OCI-LY3 (cell line): ENCODE measurements around the gene COQ8A.

Source experiments
- H2AFZ ChIP-seq: fragments of 200-600, 300-600 bp; shearing (Covaris generic); 2 replicates; pipeline ENCODE4 v1.6.0; 2014; ENCODE audit warnings: antibody characterized with exemption, low read depth, low read length
- H3K27ac ChIP-seq: fragments of 200-600, 300-600 bp; sonication (generic); 2 replicates; pipeline ENCODE4 v1.5.1; 2014; ENCODE audit warnings: mild to moderate bottlenecking, low read length, moderate library complexity, mixed read lengths
- H3K27me3 ChIP-seq: fragments of 200-600, 300-600 bp; sonication (generic); 2 replicates; pipeline ENCODE4 v1.6.1; 2014; ENCODE audit warnings: low read depth, low read length, mixed read lengths
- H3K36me3 ChIP-seq: fragments of 200-600, 300-600 bp; sonication (generic); replicated peaks from 2 replicates; pipeline ENCODE3; 2014; ENCODE audit warnings: low read depth, low read length, mixed read lengths
- H3K4me1 ChIP-seq: fragments of 300-600, 200-600 bp; sonication (generic); 2 replicates; pipeline ENCODE4 v1.6.1; 2014; ENCODE audit warnings: low read length, mixed read lengths
- H3K4me2 ChIP-seq: fragments of 200-600, 300-600 bp; sonication (generic); 2 replicates; pipeline ENCODE4 v1.6.1; 2014; ENCODE audit warnings: low read length, mixed read lengths
- H3K4me3 ChIP-seq: fragments of 300-600, 200-600 bp; sonication (generic); 2 replicates; pipeline ENCODE4 v1.5.1; 2014; ENCODE audit warnings: antibody characterized with exemption, mild to moderate bottlenecking, low read length, moderate library complexity
- H3K79me2 ChIP-seq: fragments of 300-600, 200-600 bp; shearing (Covaris generic); 2 replicates; pipeline ENCODE4 v1.6.1; 2014; ENCODE audit warnings: mild to moderate bottlenecking, low read length, mixed read lengths
- H3K9ac ChIP-seq: fragments of 300-600, 200-600 bp; shearing (Covaris generic); 2 replicates; pipeline ENCODE4 v1.6.0; 2014; ENCODE audit warnings: mild to moderate bottlenecking, low read length, moderate library complexity
- H3K9me3 ChIP-seq: fragments of 200-600, 300-600 bp; shearing (Covaris generic); 2 replicates; pipeline ENCODE4 v1.6.1; 2014; ENCODE audit warnings: low read length, mixed read lengths; ENCODE audit not compliant: insufficient read depth
- H4K20me1 ChIP-seq: fragments of 200-600, 300-600 bp; sonication (generic); 2 replicates; pipeline ENCODE4 v1.6.1; 2016; ENCODE audit warnings: low read length, mixed read lengths; ENCODE audit not compliant: insufficient read depth
- EZH2phosphoT487 ChIP-seq: fragments of 200-600 bp; shearing (Covaris generic); IDR thresholded peaks from 2 replicates; pipeline ENCODE4 v1.6.1; 2018; ENCODE audit warnings: antibody characterized with exemption, mixed run types, low read depth
- TF ChIP-seq, protein P1 (sequence below): fragments of 200-600, 300-600 bp; sonication (generic); IDR thresholded peaks from 2 replicates; pipeline ENCODE4 v1.5.1; 2014; ENCODE audit warnings: antibody characterized with exemption, low read length, low read depth

Gene COQ8A

GRCh38 chr1:226934483-226935237, 5.4 kb upstream of the COQ8A start:
- H3K27me3 ChIP-seq: no peaks in the 10 kb centered on the region
- no peaks in the 10 kb centered on the region for H4K20me1 ChIP-seq
- no peak overlapping the region for H3K4me3 ChIP-seq
- no peak overlapping the region for H2AFZ ChIP-seq
- H3K4me1 ChIP-seq: peaks cover 7% of the 10 kb centered on the region
- H3K9me3 ChIP-seq: peaks cover 19% of the 10 kb centered on the region
- H3K4me2 ChIP-seq: no peak overlapping the region
- H3K27ac ChIP-seq: no peak overlapping the region
- TF ChIP-seq, protein P1, sequence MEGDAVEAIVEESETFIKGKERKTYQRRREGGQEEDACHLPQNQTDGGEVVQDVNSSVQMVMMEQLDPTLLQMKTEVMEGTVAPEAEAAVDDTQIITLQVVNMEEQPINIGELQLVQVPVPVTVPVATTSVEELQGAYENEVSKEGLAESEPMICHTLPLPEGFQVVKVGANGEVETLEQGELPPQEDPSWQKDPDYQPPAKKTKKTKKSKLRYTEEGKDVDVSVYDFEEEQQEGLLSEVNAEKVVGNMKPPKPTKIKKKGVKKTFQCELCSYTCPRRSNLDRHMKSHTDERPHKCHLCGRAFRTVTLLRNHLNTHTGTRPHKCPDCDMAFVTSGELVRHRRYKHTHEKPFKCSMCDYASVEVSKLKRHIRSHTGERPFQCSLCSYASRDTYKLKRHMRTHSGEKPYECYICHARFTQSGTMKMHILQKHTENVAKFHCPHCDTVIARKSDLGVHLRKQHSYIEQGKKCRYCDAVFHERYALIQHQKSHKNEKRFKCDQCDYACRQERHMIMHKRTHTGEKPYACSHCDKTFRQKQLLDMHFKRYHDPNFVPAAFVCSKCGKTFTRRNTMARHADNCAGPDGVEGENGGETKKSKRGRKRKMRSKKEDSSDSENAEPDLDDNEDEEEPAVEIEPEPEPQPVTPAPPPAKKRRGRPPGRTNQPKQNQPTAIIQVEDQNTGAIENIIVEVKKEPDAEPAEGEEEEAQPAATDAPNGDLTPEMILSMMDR: no peak
- no peak for TF ChIP-seq EZH2phosphoT487
- peaks cover 7% of the 10 kb centered on the region for H3K36me3 ChIP-seq
- H3K79me2 ChIP-seq: no peaks in the 10 kb centered on the region
- no peak overlapping the region for H3K9ac ChIP-seq

DNA sequence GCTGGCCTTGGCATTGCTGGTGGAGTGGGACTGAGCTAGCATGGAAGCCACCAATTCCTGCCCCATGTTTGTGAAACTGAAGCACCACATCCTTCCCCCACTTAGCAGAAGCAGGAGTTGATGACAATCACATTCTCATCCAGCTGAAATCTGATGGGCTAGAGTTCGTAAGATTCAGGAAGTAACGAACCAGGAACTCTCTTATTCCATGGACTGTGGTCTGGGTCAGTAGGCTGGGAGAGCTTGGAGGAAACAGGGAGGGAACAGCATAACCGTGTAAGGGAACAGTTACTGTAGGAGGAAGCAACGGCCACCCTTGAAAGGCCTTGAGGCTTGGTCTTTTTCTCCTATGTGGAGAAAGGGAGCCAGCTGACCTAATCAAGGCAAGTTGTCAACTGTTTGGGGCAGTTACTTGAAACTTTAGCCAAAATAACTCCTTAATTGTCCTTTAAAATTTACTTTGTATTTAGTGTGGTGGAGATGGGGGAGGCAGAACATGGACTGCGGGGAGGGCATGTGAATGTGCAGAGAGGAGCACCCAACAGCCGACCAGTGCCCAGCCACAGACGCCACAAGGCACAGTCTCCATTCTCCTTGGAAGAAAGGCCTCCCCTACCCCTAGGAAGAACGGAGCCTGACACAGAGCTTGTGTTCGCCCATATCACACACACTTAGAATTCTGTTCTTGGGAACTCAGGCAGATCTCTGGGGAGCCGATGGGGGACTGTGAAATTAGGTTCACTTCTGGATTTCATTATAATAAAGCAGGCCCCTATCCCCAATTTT, 2.0 kb upstream of the COQ8A start:
- Histone ChIP-seq H3K9me3 (peaks cover 19% of the 10 kb centered on the region), H4K20me1 (no peaks in the 10 kb centered on the region), H3K27ac (no peak overlapping the region), H3K9ac (no peak overlapping the region), H2AFZ (peak overlapping the region; percentile 48; the same call in 1 of the 2 replicates), H3K4me3 (peak overlapping the region; percentile 82; the same call in 1 of the 2 replicates), H3K4me2 (peak overlapping the region; percentile 81), H3K4me1 (peaks cover 14% of the 10 kb centered on the region), H3K36me3 (peaks cover 7% of the 10 kb centered on the region), H3K27me3 (no peaks in the 10 kb centered on the region), H3K79me2 (peaks cover 29% of the 10 kb centered on the region)
- TF ChIP-seq, protein P1: no peak
- TF ChIP-seq EZH2phosphoT487: no peak

- peak overlapping the region; percentile 81 for H3K4me2 ChIP-seq
- H3K9ac ChIP-seq: peak overlapping the region; percentile 86
- peak overlapping the region; percentile 91 for H3K27ac ChIP-seq
- peak overlapping the region; percentile 82 for H3K4me3 ChIP-seq
- H3K27me3 ChIP-seq: no peaks in the 10 kb centered on the region
- no peak for TF ChIP-seq EZH2phosphoT487
- TF ChIP-seq, protein P1: no peak
- H4K20me1 ChIP-seq: 0 out of 2 replicates have a peak, but pooled peaks cover 4% of the 10 kb centered on the region
- peaks cover 7% of the 10 kb centered on the region for H3K36me3 ChIP-seq
- peaks cover 18% of the 10 kb centered on the region for H3K9me3 ChIP-seq
- H3K79me2 ChIP-seq: peaks cover 38% of the 10 kb centered on the region
- peaks cover 14% of the 10 kb centered on the region for H3K4me1 ChIP-seq
- peak overlapping the region; percentile 85 for H2AFZ ChIP-seq
These were observed 1.1 kb upstream of the COQ8A start for GRCh38 chr1:226938903-226939437.
